Stimulated activated CD4-positive, alpha-beta T cell treated with anti-CD3 and anti-CD28 coated beads, Interleukin-15, amount 100 ng/mL, for 1 hour (primary cell): ENCODE results near the gene FBXW4.
A peak's percentile ranks its signal among the peaks of the same experiment; 100 is the strongest.

Experiments
- DNase-seq, 2 donors: peaks; one replicate each; pipeline ENCODE4 v3.0.0-alpha.2; 2020; ENCODE audit warnings: low read depth in 1 of 2, low spot score in 1 of 2

FBXW4 gene, protein sequence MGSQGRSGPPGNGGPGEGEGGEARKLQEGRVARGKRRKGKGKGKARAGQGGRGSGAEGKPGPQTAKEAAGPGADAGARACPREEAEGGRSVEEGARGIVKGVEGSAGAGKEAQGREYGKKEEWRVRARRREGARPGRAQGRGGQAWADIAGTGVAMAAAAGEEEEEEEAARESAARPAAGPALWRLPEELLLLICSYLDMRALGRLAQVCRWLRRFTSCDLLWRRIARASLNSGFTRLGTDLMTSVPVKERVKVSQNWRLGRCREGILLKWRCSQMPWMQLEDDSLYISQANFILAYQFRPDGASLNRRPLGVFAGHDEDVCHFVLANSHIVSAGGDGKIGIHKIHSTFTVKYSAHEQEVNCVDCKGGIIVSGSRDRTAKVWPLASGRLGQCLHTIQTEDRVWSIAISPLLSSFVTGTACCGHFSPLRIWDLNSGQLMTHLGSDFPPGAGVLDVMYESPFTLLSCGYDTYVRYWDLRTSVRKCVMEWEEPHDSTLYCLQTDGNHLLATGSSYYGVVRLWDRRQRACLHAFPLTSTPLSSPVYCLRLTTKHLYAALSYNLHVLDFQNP

DNA sequence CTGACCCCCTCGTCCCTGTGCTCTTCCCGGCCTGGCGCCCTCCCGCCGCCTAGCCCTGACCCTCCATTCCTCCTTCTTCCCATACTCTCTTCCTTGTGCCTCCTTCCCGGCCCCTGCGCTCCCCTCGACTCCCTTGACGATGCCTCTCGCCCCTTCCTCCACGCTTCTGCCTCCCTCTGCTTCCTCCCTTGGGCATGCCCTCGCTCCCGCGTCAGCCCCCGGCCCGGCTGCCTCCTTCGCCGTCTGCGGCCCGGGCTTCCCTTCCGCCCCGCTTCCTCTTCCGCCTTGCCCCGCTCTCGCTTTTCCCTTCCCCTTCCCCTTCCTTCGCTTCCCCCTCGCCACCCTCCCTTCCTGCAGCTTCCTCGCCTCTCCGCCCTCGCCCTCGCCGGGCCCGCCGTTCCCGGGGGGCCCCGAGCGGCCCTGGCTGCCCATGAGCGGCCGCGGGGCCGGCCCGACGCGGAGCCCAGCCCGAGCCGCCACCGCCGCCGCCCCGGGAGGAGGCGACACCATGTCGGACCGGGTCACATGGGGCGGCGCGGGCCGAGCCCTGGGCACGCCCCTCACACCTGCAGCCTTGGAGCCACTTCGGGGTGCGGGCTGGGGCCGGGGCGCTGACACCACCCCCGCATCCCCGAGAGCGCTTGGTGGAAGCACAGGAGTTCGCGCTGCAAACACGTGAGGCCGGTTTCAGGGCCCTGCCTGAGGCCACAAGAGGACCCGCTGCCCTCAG is at the start of gene FBXW4:
Gene FBXW4, minus strand, starts transcription at position 497 of the 730 bp plus-strand sequence. Its CDS starts 65 bp downstream, at position 432.
- DNase-seq = peak; percentile 50 to 66

- DNase-seq = no peak
Observed at GRCh38 chr10:101744267-101744666, 49.3 kb upstream of the FBXW4 start.

- no peak for DNase-seq
Observed at GRCh38 chr10:101741938-101742337, 47.0 kb upstream of the FBXW4 start.

DNA sequence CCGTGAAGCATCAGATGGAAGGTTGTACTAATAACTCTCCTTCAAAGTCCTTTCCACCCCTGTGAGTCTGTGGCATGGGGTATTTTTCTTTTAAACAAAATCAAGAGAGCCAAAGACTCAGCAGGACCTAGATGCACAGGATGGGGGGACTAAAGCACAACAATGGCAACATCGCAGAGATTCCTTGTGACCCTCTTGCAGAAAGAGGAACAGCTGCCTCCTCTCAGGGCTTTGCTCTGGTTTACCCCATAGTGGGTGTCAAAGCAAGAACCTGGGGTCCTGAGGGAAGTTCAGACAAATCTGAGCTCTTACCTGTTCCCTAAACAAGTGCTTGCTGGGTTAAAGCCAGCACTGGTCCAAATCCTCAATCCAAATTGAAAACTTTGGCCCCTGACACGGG is 41.7 kb upstream of the FBXW4 start:
- DNase-seq = no peak

GRCh38 chr10:101732096-101732495 is 37.1 kb upstream of the FBXW4 start:
- DNase-seq = no peak

DNA sequence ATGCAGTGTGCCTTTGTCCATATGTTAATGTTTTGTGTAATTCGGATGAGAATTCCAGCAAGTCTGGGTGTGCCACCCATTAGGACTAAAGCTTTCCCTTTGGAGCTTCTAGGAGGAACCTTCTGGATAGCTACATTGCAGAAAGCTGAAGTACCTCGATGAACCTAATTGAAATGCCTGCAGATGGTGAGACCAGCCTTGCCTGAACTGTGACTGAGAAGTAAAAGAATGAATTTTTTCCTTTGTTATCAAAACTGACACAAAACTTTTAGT is 31.1 kb upstream of the FBXW4 start:
- DNase-seq = no peak

- no peak for DNase-seq
Observed at GRCh38 chr10:101725296-101726114, 30.5 kb upstream of the FBXW4 start.

DNA sequence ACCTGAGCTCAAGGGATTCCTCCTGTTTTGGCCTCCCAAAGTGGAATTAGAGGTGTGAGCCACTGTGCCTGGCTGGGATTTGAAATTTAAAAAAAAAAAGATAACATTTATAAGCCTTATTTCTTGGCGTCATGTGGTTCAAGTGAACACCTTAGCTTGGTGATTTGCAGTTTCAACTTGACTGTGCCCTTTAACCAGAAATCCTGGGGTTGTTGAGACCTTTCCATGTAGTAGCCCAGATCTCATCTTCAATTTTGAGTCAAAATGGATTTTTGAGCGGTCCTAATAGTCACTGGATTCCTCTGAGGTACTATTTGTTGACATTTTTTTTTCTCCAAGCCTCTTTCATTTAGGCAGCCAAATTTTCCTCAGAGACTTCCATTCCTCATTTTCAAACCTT is 29.5 kb upstream of the FBXW4 start:
- no peak for DNase-seq

DNA sequence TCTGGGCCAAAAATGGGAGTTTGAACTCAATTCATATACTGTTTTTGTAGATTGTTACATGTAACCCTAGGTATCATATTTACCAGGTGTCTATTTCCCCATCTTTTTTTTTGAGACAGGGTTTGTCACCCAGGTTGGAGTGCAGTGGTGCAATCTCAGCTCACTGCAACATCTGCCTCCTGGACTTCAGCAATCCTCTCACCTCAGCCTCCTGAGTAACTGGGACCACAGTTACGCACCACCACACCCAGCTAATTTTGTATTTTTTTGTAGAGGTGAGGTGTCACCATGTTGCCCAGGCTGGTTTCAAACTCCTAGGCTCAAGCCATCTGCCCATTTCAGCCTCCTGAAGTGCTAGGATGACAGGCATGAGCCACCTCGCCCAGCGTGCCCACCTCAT is 28.2 kb upstream of the FBXW4 start:
- no peak for DNase-seq

GRCh38 chr10:101721806-101722205 is 26.8 kb upstream of the FBXW4 start:
- DNase-seq = no peak

DNA sequence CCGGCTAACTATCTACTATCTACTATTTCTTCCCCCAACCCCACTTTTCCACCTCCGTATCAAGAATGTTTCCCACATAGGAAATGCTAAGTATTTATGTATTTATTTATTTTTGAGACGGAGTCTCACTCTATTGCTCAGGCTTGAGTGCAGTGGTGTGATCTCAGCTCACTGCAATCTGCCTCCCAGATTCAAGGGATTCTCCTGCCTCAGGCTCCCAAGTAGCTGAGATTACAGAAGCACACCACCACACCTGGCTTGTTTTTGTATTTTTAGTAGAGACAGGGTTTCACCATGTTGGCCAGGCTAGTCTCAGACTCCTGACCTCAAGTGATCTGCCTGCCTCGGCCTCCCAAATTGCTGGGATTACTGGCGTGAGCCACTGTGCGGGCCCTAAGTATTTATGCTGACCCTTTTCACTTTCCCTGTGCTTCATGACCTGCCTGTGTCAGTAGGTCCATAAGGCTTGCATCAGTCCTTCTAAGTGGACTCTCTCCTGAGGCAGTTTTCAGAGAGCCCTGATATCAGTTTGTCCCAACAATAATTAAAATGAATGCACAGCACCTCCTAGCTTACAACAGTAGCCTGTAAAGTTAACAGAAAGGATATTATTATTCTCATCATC is 25.7 kb upstream of the FBXW4 start:
- no peak for DNase-seq

DNA sequence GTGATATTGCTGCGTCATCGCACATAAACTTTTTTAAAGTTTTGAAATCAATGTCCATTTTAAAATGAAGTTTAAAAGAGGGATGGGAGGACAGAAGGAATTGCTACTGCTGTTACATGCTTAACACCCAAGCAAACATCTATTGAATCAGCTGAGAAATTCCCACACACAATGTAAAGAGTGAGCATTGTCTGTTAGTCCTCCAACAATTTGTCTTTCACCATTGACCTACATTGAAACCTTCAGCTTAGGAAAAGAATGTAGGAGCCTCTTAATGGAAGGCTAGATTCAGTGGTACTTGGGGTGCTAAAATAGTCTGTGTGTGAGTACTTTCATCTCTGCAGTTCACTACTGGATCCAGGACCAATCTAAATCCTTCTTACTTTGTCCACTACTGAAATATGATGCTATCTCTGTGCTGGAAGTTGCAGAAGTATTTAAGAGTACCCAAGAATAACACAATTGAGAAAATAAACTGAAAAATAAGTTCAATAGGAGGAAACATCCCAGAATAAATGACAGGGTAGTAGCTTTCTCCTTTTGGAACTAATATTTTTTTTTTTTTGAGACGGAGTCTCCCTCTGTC is 23.8 kb upstream of the FBXW4 start:
- DNase-seq = no peak

GRCh38 chr10:101716891-101717659 is 22.1 kb upstream of the FBXW4 start:
- no peak for DNase-seq

GRCh38 chr10:101712997-101713396 is 18.0 kb upstream of the FBXW4 start:
- no peak for DNase-seq

- DNase-seq = no peak
Observed at GRCh38 chr10:101710793-101711192, 15.8 kb upstream of the FBXW4 start.

DNA sequence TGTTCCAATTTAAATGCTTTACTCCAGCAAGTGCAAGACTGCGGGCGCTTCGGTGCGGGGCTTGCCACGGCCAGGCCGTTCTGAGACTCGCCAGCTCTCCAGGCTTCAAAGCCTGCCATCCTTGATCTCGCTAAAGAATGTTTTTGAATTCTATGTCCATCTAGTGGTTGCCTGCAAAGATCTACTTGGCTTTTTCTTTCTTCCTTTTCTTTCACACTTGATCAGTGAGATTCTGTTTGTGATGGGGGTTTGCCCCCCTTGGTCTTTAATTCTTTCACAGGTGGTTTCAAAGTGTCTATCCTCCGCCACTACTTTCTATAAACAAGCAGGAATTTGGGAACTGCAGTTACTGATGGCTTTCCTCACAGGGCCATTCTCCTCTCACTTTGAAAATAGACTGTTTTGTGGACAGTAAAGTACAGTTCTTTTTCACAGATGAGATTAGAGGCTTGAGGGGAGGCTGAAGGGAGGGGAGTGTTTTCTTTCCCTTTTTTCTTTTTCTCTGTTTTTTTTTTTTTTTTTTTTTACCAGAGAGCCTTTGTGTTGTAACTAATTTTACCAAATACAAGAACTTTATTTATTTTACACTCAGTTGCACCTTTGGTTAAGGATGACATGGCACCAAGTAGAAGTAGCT is 15.2 kb upstream of the FBXW4 start:
- DNase-seq = no peak

DNA sequence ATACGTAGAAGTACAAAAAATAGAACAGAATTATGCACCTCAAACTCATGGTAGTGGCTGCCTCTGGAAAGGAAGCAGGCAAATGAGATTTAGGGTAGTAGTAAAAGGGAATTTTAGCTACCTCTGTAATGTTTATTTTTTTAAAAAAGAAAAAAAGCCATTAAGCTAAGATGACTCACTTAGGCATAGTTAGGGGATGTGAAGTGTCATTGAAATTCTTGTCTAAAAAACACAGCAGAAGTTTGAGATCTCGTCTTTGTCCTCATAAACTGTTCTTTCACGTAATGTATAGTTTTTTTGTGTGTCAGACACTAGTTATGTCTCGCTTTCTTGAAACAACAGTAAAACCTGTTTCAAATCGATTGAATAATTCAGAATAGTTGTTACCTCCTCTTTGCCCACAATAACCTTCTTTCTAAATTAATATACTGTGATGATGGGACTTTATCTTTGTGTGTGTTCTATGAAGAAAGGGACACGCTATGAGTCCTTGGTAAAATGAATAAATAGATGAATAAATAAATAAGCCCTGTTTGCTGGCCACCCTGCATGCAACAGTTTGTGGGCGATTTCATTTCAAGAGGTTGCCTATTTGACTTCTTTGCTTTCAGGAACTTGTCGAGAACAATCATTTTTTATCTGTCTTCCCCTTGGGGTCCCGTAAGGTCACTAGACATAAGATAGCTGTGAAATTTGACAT is 14.5 kb upstream of the FBXW4 start:
- no peak for DNase-seq

DNA sequence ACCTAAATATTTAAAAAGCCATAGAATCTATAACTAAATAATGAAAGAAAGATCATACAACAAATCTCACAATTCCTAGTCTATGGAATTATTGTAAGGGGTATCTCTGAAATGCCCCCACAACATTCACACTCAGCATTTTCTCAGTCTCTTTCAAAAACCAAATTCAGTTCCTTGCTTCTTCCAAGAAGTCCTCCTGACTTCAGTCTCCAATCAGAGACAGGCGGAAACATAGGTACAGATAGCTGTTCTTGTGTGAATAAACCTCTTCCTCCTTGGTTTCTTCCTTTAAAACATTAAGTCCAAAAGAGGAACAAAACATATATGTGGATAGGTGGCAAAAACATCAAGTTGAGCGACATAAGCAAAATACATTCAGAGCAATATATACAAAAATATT is 13.9 kb upstream of the FBXW4 start:
- DNase-seq = no peak

DNA sequence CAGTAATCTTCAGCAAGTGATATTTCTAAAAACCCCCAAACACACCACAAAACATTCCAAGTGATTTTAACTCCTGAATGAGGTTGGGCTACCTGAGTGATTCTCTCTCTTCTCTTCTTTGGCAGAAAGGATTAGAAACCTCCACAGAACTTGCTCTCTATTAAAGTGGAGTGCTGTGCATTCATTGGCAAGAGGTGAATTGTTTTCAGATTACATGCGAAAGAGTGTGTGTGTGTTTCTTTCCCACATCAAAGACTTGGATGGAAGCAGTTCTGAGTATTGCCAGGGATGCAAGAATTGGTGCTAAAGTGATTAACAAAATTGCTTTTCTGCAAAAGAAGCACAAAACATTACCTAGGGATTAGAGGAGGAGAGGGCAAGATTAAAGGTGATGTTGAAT is 13.1 kb upstream of the FBXW4 start:
- DNase-seq = no peak
